HG03565 (cell line): Measurements from ENCODE around the gene CHAF1B.
"Not testable (repeated sequence)": the region's sequence is repeated elsewhere in the genome, so short reads cannot be mapped to it uniquely, and the experiment has no call there.

ENCODE experiments used
- ATAC-seq: cut with Tn5 transposase; IDR thresholded peaks from one replicate; pipeline ENCODE4 v1.9.1; 2021; ENCODE audit warnings: mild to moderate bottlenecking, moderate library complexity; ENCODE audit not compliant: unreplicated experiment

The CHAF1B gene

DNA sequence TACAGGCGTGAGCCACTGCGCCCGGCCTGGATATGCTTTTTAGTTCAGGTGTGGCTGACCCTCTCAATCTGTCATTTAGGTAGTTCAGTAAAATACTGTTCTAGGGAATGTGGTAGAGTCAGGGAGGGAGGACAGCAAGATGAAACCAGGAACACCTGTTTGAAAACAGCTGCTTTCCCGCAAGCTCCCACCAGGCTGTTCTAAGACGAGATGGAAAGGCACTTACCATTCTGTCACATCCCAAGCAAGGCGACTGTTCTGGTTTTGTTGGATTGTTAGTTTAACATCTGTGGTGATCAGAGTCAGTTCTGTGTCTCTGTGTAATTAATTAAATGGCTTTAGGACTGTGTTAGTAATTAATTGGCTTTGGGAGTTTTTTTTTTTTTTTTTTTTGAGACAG, 2.9 kb downstream of the CHAF1B start:
- no peak for ATAC-seq

DNA sequence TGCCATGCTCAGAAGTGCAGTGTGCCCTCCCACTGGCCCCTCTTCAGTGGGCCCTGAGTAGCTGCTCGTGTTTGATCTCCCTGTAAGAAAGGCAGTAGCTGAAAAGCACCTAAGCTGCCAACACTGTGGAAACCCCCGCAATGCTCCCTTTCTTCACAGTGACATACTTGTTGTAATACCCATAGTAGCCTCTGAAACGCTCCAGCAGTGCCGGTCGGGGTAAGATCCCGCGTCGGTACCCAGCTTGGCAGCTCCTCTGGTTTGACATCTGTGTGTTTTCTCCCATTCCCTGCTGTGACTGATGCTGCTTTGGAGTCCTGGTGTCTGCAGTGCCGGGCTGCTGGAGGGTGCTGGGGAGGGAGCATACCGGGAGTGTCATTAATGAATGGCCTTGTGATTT, 3.6 kb downstream of the CHAF1B start:
- ATAC-seq = no peak

DNA sequence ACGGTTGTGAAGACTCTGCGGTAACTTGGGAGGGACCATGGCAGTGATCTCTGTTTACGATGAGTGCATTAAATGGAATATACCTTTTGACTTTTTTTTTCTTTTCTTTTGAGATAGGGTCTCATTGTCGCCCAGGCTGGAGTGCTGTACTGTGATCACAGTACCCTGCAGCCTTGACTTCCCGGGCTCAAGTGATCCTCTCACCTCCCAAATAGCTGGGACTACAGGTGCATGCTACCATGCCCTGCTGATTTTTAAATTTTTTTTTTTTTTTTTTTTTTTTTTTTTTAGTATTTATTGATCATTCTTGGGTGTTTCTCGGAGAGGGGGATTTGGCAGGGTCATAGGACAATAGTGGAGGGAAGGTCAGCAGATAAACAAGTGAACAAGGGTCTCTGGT, 6.5 kb downstream of the CHAF1B start:
- ATAC-seq = not testable (repeated sequence)

DNA sequence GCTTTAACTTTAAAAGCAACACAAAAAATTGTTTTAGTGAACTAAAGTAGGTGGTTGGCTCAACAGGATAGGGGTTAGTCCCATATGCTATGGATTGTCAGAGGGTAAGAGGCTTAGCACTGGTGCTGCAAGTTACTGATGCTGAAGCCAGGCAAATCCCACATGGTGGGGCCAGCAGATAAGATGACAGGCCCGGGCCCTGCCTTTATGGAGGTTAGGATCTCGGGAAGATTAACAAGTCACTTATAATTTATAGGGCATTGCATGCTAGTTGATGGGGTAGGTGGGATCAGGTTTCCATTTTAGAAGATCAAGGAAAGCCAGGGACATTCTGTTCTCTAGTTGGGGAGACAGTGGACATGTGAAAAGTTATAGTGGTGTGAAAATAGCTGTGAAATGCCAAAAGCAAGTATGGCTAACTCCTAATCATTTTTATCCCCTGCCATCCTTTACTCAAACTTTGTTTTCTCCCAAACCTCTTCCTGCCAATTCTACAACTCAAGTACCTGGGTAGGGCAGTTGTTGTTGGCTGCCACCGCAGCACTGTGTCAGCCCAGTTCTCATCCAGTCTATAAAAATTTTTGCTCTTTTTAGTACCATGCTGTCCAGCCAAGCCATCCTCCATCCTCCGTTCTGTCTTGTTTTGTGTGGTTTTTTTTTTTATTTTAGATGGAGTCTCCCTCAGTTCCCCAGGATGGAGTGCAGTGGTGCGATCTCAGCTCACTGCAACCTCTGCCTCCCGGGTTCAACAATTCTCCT, 10.3 kb downstream of the CHAF1B start:
- ATAC-seq = no peak

DNA sequence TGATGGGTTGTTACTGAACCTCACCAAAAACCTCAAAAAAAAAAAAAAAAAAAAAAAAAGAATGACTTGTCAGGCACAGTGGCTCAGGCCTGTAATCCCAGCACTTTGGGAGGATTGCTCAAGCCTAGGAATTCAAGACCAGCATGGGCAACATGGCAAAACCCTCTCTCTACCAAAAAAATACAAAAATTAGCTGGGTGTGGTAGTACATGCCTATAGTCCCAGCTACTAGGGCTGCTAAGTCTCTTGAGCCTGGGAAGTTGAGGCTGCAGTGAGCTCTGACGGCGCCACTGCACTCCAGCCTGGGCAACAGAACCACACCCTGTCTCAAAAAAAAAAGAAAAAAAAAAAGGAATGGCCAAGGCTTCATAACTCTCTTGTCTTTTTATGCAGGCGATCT, 11.1 kb downstream of the CHAF1B start:
- ATAC-seq = no peak

DNA sequence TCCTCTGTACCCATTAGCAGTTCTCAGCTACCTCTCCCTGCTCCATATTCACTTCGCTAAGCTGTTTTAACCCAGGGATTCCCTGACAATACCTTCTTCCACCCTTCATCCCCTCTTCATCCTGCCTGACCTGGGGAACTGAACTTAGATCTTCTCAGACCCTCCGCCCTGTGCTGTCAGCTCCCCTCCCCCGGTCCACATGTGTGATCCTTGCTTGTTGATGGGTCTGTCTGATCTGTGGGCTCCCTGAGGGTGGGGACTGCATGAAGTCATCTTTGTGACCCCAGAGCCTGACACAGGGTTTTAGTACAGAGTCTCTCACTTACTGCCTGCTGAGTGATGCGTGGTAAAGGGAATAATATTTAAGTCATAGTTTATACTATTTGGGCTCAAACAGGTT, 11.8 kb downstream of the CHAF1B start:
- no peak for ATAC-seq

DNA sequence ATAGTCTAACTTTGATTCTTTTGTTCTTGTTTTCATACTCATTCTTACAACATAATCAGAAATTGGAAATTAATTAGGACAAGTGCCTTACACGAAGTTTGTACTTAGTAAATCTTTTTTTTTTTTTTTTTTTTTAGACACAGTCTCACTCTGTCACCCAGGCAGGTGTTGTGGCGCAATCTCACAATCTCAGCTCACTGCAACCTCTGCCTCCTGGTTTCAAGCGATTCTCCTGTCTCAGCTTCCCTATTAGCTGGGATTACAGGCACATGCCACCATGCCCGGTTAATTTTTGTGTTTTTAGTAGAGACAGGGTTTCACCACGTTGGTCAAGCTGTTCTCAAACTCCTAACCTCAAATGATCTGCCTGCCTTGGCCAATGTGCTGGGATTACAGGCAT, 12.4 kb downstream of the CHAF1B start:
- no peak for ATAC-seq

DNA sequence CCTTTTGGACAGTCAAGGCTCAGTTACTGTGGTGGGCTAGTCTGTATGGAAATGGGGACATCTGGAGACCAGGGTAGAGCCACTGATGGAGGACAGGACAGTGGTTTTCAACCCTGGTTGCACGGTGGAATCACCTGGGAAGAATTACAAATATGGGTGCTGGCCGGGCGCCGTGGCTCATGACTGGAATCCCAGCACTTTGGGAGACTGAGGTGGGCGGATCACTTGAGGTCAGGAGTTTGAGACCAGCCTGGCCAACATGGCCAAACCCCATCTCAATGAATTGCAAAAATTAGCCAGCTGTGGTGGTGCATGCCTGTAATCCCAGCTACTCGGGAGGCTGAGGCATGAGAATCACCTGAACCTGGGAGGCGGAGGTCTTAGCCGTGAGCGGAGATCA, 14.5 kb downstream of the CHAF1B start:
- ATAC-seq = not testable (repeated sequence)

DNA sequence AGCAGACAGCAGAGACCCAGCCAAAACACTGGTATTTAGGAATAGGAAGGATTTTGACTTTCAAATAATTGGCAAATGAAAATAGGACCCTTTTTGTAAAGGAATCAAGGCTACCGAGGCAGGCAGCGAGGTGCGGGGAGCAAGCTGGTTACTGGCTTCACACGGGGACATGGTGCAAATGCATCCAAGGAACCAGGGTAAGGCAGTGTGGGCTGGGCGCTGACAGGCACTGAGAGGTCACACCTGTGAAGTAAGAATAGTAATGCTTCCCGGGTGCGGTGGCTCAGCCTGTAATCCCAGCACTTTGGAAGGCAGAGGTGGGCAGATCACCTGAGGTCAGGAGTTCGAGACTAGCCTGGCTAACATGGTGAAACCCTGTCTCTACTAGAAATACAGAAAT, 15.5 kb downstream of the CHAF1B start:
- ATAC-seq = no peak

DNA sequence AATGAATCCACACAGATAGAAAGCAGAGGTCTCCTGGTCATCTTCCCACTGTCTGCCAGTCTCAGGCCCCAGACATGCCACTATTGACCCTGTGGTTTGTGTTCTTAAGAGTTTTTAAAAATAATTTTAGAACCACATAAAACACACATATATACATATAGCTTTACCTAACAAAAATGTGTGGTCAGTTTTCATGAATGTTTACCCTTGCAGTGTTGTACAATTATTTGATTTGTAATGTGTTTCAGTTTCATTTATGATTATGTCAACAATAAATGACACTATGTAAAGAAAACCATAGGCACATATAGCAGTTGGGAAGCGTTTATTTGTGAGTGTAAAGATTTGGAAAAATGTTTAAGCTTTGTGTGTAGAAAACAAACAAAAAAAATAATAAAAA, 17.1 kb downstream of the CHAF1B start:
- no peak for ATAC-seq

DNA sequence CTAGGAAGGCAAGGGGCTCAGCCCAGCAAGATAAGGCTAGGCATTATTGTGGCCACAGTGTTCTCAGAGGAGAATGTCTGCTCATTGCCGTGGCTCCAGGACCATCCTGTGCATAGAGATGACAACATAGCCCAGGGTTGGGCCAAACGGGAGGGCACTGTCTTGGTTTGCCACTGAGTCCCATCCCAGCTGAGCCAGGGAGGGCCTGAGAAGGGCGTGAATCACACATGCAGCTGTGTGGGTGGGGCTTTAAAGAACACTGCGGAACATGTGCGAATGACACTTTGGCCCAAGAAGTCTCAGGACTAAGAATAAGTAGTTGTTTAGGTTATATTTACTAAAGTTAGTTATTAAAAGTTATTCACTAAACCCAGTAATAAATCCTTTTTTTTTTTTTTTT, 18.5 kb downstream of the CHAF1B start:
- ATAC-seq = no peak

DNA sequence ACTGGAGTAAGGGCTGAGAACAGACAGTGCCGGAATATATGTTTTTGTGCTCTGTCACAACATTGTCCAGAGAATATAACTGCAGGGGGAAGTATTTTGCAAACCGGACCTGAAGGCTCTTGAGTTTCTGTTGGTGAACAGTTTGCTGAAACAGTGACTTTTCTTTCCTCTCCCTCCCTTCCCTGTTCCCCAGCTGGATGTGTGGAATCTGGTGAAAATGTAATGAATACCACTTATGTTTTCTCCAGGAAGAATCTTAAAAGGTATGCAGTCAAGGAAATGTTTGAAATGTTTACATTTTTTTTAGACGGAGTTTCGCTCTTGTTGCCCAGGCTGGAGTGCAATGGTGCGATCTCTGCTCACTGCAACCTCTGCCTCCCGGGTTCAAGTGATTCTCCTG, 23.4 kb downstream of the CHAF1B start:
- no peak for ATAC-seq

DNA sequence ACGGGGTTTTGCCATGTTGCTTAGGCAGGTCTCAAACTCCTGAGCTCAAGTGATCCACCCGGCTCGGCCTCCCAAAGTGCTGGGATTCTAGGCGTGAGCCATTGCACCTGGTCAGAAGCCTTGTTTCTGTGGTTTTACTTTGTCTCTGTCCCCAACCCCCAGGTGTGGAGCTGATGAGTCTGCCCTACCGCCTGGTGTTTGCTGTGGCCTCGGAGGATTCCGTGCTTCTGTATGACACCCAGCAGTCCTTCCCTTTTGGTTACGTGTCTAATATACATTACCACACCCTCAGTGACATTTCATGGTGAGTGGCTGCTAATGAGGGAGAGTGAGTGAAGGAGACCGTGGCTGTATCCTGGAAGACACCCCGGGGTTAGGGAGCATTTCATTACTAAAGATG, 26.1 kb downstream of the CHAF1B start:
- ATAC-seq = no peak

DNA sequence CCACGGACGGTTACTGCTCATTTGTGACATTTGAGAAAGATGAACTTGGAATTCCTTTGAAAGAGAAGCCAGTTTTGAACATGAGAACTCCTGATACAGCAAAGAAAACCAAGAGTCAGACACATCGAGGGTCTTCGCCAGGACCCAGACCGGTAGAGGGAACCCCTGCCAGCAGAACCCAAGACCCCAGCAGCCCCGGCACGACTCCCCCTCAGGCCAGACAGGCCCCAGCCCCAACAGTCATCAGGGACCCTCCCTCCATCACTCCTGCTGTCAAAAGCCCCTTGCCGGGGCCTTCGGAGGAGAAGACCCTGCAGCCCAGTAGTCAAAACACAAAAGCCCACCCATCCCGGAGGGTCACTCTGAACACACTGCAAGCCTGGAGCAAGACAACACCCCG, 27.7 kb downstream of the CHAF1B start:
- ATAC-seq = no peak

DNA sequence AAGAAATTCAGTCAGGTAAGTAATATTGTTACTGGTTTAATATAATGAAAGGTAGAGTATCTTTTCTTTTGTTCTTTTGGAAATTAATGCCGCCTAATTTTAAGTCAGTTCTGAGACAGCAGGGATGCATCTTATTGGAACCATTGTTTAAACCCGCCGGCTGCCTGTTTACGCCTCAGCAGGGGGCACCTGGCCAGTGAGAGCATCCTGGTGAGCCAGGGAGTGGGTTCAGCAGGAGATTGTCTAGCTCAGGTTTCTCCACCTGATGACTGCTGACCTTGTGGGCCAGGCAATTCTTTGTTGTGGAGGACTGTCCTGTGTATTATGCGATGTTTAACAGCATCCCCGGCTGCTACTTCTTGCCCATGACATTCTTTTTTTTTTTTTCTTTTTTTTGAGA, 30.2 kb downstream of the CHAF1B start:
- no peak for ATAC-seq

DNA sequence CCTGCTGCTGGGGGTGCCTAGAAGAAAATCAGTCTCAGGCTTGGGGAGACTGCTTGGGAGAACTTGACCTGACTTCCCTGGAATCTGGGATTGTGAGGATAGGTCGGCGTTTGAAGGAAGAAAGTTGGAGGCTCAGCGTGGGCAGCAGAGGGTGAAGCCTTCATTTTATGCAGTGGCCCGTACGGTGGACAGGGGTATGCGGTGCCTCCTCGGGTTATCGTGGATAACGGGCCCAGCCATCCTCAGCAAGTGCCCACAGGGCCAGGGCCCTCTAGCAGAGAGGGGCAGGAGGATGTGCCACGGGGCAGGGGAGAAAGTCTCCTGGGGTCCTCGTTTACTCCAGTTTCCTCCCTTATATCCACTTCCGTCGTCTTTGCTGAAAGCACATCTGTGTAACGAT, 34.0 kb downstream of the CHAF1B start:
- ATAC-seq = no peak

DNA sequence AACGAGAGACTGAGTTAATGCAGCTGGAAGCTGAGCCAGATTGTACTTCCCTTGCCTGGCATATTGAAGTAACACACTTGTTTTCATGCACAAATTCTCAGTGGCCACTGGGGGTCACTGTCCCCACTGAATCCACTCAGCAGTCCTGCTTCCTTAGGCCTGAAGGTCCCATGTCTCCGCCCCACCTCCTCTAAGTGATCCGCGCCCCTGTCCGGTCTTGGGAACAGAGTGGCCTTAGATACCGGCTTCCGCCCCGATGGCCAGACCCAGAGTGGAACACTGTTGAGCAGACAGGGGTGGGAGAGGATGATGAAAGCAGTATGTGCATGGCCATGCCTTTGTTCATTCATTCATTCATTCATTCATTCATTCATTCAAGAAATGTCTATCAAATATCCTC, 34.8 kb downstream of the CHAF1B start:
- ATAC-seq = no peak

DNA sequence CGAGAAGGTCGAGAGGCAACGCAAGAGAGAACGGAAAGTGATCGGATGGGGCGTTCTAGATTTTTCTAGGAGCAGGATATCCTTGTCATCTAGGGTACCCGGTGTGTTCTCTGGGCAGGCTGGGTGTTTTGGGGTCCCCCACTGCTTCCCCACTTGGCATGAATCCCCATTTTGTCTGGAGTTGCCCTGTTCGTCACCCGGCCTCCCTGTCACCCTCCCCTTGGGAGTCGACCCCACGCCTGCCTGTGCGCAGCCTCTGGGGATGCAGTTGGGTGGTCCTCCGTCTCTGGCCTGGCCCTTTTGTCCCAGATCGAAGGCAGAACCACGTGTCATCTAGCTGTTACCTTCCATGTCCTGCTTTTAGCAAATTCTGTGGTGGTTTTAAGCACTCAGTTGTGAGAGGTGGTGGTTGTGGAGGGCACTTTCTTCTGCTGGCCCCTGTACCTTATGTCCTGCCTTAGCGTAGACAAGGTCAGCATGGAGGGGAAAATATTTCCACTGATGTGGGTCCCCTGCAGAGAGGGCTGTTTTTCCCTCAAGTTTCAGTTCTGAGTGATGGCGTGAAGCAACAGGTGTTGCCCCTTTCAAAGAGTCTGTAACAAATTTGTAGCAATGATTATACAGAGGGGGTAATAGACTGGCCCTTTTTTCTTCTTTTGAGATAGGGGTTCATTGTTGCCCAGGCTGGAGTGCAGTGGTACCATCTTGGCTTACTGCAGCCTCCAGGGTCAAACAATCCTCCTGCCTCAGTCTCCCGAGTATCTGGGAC, 35.6 kb downstream of the CHAF1B start:
- ATAC-seq = no peak

DNA sequence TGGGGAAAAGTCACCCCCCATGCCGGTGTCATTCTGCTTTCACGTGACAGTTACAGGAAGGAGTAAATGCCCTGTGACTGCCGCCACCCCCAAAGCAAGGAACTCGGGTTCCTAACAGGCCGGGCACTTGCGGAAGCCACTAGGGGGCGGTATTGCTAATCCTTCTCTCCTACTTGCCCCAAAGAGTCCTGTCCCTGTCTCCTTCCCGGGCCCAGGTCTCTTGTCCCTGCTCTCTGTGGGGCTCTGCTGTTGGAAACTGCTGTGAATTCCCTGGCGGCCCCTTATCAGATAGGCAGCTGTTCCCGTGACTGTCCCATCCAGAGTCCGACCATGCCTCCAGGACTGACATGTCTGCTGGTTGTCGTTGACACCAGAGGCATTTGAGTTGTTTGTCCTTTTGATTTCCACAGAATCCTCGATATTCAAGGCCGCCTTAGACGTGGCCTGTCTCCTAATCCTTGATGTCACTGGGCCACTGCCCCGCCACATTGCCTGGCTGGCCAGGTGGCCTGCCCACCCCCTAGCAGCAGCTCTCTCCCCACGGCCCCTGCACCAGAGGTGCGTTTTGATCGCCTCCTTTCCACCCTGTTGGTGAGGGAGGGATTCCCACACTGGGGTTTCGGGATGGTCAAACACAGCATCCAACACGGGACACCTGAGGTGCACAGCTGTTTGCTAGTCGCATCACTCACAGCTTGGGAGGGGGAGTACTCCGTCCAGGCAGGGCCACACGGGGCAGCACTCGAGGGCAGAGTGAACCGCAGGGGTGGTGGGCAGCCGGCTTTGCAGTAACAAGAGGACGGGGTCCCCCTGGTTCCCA, 37.3 kb downstream of the CHAF1B start:
- no peak for ATAC-seq

DNA sequence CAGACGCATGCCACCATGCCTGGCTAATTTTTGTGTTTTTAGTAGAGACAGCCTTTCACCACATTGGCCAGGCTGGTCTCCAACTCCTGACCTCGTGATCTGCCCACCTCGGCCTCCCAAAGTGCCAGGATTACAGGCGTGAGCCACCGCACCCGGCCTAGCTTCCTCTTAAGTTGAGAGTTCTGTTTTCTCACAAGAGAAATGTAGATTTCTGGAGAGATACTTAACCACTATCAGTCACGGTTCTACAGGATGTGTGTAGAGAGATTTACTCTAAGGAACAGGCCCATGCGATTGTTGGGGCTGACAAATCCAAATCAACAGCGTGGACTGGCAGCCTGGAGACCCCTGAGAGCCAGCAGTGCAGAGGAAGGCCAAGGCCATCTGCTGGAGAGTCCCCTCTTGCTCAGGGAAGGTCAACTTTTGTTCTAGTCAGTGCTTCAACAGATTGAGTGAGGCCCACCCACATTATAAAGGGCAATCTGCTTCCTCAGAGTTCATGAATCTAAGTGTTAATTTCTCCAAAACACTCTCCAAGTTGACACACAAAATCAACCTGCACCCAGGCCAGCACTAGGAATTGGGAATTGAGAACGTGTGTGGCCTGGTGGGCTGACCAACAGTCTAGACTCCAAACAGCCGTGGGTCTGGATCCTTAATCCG, 38.7 kb downstream of the CHAF1B start:
- ATAC-seq = no peak

DNA sequence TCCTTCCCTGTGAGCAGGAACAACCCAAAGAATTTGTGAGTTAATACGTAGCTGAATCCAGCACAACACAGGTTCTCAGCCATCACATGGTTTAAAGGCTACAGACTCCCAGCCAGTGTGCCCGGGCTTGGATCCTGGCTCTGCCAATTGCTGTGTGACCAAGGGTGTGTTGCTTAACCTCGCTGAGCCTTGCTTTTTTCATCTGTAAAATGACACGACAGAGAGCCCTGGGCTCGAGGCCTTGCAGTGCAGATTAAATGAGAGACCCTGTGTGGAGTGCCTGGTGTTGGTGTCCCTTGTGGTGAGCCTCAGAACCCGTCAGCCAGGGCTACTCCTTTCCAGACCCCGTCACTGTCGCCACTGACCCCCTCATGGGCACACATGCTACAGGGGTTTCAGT, 39.4 kb downstream of the CHAF1B start:
- no peak for ATAC-seq
